Measurements from ENCODE around the gene RBM15. TPM values are rescaled to one million over a fixed set of nuclear protein-coding genes. Genes with fewer than 3 reads are reported as not detected.

RBM15 gene
- total RNA-seq, 6 experiments from 2014 or later = 16.1 to 18.2 (median 17.3) TPM

DNA sequence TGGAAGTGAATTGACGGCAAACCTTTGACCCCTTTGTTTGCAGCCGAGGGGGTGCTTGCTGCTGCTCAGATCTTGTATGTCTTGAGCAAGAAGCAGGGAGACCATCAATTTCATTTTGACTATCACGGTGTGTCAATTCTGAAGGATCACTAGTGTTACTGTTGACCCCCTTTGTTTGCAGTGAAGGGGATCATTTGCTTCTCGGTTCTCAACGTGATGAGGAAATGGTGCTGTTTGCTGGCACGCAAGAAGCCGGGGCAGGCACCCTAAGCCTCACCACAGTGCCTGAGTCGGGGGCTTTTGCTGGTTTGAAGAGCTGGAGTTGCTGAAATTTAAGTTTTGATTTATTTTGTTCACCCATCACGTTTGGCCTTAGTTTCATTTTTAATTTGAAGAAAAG lies 7.5 kb downstream of the RBM15 start:
- no peaks in the 10 kb centered on the region for H3K9me3 Mint-ChIP-seq
- peaks cover 55% of the 10 kb centered on the region for H3K36me3 Mint-ChIP-seq (ENCODE audit: low read depth)
- peaks cover 88% of the 10 kb centered on the region for H3K4me1 Mint-ChIP-seq (ENCODE audit: low read depth)
- H3K27me3 Mint-ChIP-seq (ENCODE audit: insufficient read depth) = peaks cover 2% of the 10 kb centered on the region
- DNase-seq = no peak
- no peak overlapping the region for H3K4me3 Mint-ChIP-seq
- no peak overlapping the region; the same call in 1 of the 2 replicates for H3K27ac Mint-ChIP-seq
- TF ChIP-seq, protein P1, sequence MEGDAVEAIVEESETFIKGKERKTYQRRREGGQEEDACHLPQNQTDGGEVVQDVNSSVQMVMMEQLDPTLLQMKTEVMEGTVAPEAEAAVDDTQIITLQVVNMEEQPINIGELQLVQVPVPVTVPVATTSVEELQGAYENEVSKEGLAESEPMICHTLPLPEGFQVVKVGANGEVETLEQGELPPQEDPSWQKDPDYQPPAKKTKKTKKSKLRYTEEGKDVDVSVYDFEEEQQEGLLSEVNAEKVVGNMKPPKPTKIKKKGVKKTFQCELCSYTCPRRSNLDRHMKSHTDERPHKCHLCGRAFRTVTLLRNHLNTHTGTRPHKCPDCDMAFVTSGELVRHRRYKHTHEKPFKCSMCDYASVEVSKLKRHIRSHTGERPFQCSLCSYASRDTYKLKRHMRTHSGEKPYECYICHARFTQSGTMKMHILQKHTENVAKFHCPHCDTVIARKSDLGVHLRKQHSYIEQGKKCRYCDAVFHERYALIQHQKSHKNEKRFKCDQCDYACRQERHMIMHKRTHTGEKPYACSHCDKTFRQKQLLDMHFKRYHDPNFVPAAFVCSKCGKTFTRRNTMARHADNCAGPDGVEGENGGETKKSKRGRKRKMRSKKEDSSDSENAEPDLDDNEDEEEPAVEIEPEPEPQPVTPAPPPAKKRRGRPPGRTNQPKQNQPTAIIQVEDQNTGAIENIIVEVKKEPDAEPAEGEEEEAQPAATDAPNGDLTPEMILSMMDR (IDR thresholded peaks at IDR 0.05) = no peak

DNA sequence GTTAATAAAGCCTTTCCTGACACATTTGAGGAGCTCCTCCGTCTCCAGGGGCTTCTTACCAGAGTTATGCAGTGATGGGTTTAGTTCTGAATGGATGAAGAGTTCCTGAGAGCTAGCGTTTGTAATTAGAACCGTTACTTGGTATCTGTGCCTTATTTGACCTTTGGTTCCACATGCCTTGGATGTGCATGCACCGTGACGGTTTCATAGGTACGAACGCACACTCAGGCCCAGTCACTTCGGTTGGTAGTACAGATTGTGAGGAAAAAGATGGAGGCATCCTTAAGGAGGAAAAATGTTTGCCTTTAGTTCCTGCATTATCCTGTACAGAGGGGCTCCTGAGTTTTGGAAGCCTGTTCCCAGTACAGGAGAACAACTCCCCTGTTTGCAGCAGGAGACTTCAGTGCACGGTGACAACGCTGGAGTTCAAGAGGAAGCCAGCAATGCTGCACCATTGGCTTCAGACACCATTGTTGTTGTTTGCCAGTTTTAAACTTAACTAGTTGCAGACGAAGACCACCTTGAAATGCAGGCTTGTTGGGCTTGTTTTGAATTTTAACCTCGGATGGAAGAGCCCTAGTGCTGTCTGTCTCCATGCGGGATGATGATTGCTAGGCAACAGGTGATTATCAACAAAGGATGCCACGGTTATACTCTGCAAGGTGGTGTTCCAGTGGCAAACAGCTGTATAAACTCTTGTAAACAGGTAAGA lies 8.2 kb downstream of the RBM15 start:
- Mint-ChIP-seq H3K36me3 (ENCODE audit: low read depth) (peaks cover 49% of the 10 kb centered on the region), H3K27me3 (ENCODE audit: insufficient read depth) (peaks cover 2% of the 10 kb centered on the region), H3K4me1 (ENCODE audit: low read depth) (peaks cover 81% of the 10 kb centered on the region), H3K27ac (peak overlapping the region; percentile 59), H3K9me3 (no peaks in the 10 kb centered on the region), H3K4me3 (no peak overlapping the region; the same call in 1 of the 2 replicates)
- DNase-seq = no peak
- TF ChIP-seq, protein P1 (IDR thresholded peaks at IDR 0.05) = no peak

DNA sequence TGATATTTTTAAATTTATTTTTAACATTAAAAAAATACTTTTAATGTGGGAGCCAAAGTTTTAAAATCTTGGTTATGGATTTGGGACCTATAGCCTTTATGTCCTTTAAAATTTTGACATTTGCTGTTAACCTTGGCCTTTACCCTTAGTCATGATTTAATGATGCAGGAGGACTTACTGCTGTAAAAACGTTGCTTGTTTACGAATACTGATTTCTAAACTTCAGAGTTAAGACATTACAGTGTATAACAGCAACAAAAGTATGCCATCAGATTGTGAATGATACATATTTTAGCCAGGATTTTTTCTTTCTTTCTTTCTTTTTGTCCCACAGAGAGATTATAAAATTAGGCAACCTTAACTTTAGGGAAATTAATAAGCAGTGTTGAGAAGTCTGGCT lies 8.9 kb downstream of the RBM15 start:
- H3K36me3 Mint-ChIP-seq (ENCODE audit: low read depth) = peaks cover 44% of the 10 kb centered on the region
- H3K27ac Mint-ChIP-seq = peak overlapping the region; percentile 53
- no peak for DNase-seq
- peak overlapping the region; percentile 57; the same call in 1 of the 2 replicates for H3K4me3 Mint-ChIP-seq
- no peaks in the 10 kb centered on the region for H3K9me3 Mint-ChIP-seq
- H3K4me1 Mint-ChIP-seq (ENCODE audit: low read depth) = peaks cover 74% of the 10 kb centered on the region
- no peaks in the 10 kb centered on the region for H3K27me3 Mint-ChIP-seq (ENCODE audit: insufficient read depth)
- TF ChIP-seq, protein P1 (IDR thresholded peaks at IDR 0.05) = no peak

DNA sequence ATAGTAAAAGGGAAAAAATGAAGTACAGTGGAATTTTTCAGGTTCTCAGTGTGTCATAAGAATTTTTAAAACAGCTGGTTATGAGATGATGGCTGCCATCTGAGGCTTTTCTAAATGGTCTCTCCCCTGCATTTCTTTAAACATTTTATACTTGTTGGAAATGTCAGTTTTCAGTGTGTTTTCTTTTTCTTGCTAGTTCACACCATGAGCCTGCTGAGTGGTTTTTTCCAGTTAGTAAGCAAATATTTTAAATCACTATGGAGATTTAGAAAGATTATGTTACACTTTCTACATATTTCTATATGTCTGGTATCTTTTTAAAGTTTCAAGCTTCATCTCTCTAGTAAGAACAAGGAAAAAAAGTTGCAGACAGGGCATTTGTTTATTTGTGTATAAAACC lies 9.6 kb downstream of the RBM15 start:
- Mint-ChIP-seq H3K27ac (peak overlapping the region; percentile 53), H3K36me3 (ENCODE audit: low read depth) (peaks cover 37% of the 10 kb centered on the region), H3K4me3 (peak overlapping the region; percentile 57), H3K4me1 (ENCODE audit: low read depth) (peaks cover 67% of the 10 kb centered on the region), H3K27me3 (ENCODE audit: insufficient read depth) (no peaks in the 10 kb centered on the region), H3K9me3 (no peaks in the 10 kb centered on the region)
- DNase-seq = no peak
- TF ChIP-seq, protein P1 (IDR thresholded peaks at IDR 0.05) = no peak

DNA sequence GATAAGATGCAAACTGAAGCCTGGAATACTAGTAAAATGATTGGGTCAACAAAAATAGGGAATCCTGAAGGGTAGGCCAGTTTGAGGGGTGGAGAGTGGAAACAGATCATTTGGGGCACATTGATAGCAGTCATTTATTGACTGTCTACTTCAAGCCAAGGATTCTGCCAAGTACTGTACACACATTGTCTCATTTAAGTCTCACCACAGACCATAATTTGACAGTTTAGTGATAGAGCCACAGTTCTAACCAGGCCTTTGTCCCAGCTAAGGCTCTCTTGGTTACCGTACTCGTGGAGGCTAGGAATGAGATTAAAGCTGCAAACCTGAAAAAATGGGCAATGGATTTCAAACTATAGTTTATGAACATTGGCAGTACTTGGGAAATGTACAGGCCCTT lies 11.2 kb downstream of the RBM15 start:
- TF ChIP-seq, protein P1 (IDR thresholded peaks at IDR 0.05) = no peak
- Mint-ChIP-seq H3K4me1 (ENCODE audit: low read depth) (peaks cover 52% of the 10 kb centered on the region), H3K36me3 (ENCODE audit: low read depth) (peaks cover 28% of the 10 kb centered on the region), H3K27ac (peak overlapping the region; percentile 36), H3K9me3 (no peaks in the 10 kb centered on the region), H3K4me3 (no peak overlapping the region), H3K27me3 (ENCODE audit: insufficient read depth) (no peaks in the 10 kb centered on the region)
- no peak for DNase-seq

Measured in HFFc6 (cell line).